Stimulated activated CD4-positive, alpha-beta T cell treated with anti-CD3 and anti-CD28 coated beads, Interleukin-1b, Interleukin-23, amount 100 ng/mL, for 24 hours (primary cell): Measurements from ENCODE around the gene ADARB2.
"Not testable (repeated sequence)": the region's sequence is repeated elsewhere in the genome, so short reads cannot be mapped to it uniquely, and the experiment has no call there.

Experiments used
- DNase-seq, 4 experiments: peaks; one replicate each; pipeline ENCODE4 v3.0.0-alpha.2; 2020; ENCODE audit warnings: low read depth in 4 of 4, low spot score in 1 of 4

ADARB2 gene

GRCh38 chr10:1474376-1475097 lies 262.8 kb downstream of the ADARB2 start:
- no peak for DNase-seq

GRCh38 chr10:1473874-1474273 lies 263.5 kb downstream of the ADARB2 start:
- DNase-seq, result no peak

- DNase-seq, result no peak
These were observed 265.0 kb downstream of the ADARB2 start for GRCh38 chr10:1472178-1472958.

- no peak for DNase-seq
These were observed 268.5 kb downstream of the ADARB2 start for GRCh38 chr10:1468811-1469210.

GRCh38 chr10:1467334-1468076 lies 269.8 kb downstream of the ADARB2 start:
- no peak for DNase-seq

- no peak for DNase-seq
These were observed 271.1 kb downstream of the ADARB2 start for GRCh38 chr10:1465993-1466764.

GRCh38 chr10:1465418-1465911 lies 271.9 kb downstream of the ADARB2 start:
- DNase-seq, result no peak

- DNase-seq, result no peak
These were observed 272.4 kb downstream of the ADARB2 start for GRCh38 chr10:1464881-1465417.

- DNase-seq, result not testable (repeated sequence)
These were observed 273.4 kb downstream of the ADARB2 start for GRCh38 chr10:1463971-1464370.

- DNase-seq, result no peak
These were observed 274.2 kb downstream of the ADARB2 start for GRCh38 chr10:1462994-1463633.

GRCh38 chr10:1462521-1462920 lies 274.8 kb downstream of the ADARB2 start:
- DNase-seq, result no peak

GRCh38 chr10:1462032-1462431 lies 275.3 kb downstream of the ADARB2 start:
- no peak for DNase-seq

GRCh38 chr10:1461016-1461415 lies 276.3 kb downstream of the ADARB2 start:
- no peak for DNase-seq

- DNase-seq, result not testable (repeated sequence)
These were observed 277.7 kb downstream of the ADARB2 start for GRCh38 chr10:1459664-1460063.

GRCh38 chr10:1454951-1455350 lies 282.4 kb downstream of the ADARB2 start:
- DNase-seq, result no peak

GRCh38 chr10:1454428-1454827 lies 282.9 kb downstream of the ADARB2 start:
- DNase-seq, result no peak

GRCh38 chr10:1452777-1453176 lies 284.5 kb downstream of the ADARB2 start:
- no peak for DNase-seq

- no peak for DNase-seq
These were observed 285.4 kb downstream of the ADARB2 start for GRCh38 chr10:1451941-1452340.

- DNase-seq, result no peak
These were observed 285.9 kb downstream of the ADARB2 start for GRCh38 chr10:1451362-1451888.
